Heart right ventricle (tissue), 16 donors: ENCODE data around the gene RFFL. TPM values are rescaled to one million over a fixed set of nuclear protein-coding genes. Genes with fewer than 3 reads are reported as not detected.

Experiments used
- ATAC-seq, 8 donors: fragments of 200-7000 bp; cut with Tn5 transposase; one replicate each; pipeline ENCODE4 v1.9.1; 2020; ENCODE audit warnings: mild to moderate bottlenecking in 8 of 8, moderate library complexity in 8 of 8, moderate number of reproducible peaks in 1 of 8
- DNase-seq, 2 donors: peaks; one replicate each; pipeline ENCODE4 v3.0.0-alpha.2; 2020
- H3K27ac ChIP-seq, 10 donors: fragments of 200-600 bp; sonication (generic) in 2 of 10; one replicate each; pipeline versions ENCODE4 v1.5.0 to v1.8.0; 2020 to 2022; ENCODE audit warnings: mild to moderate bottlenecking in 3 of 10
- H3K27me3 ChIP-seq, 7 donors: fragments of 200-600 bp; one replicate each; pipeline ENCODE4 v1.8.0; 2021 to 2022; ENCODE audit warnings: mild to moderate bottlenecking in 2 of 7
- H3K36me3 ChIP-seq, 9 donors: fragments of 200-600 bp; sonication (generic) in 1 of 9; one replicate each; pipeline versions ENCODE4 v1.5.0 to v1.8.0; 2020 to 2022; ENCODE audit warnings: mild to moderate bottlenecking in 2 of 9
- H3K4me1 ChIP-seq, 9 donors: fragments of 200-600 bp; sonication (generic) in 1 of 9; one replicate each; pipeline versions ENCODE4 v1.5.0 to v1.8.0; 2020 to 2022; ENCODE audit warnings: mild to moderate bottlenecking in 4 of 9
- H3K4me3 ChIP-seq, 10 donors: fragments of 200-600 bp; sonication (generic) in 2 of 10; one replicate each; pipeline versions ENCODE4 v1.5.0 to v1.8.0; 2020 to 2022; ENCODE audit warnings: mild to moderate bottlenecking in 7 of 10, moderate library complexity in 2 of 10
- H3K9me3 ChIP-seq, 11 donors: fragments of 200-600 bp in 10 of 11; sonication (generic) in 2 of 11; one replicate each; pipeline versions ENCODE4 v1.5.0 to v1.8.0; 2013 to 2022; ENCODE audit warnings: mild to moderate bottlenecking in 2 of 11, control low read depth in 1 of 11, moderate library complexity in 1 of 11
- WGBS, 2 donors: extraction: QIAGEN DNeasy Blood & Tissue Kit; methylation state at CpG; one replicate each; pipeline ENCODE4 v1.1.7; 2013; ENCODE audit warnings: inconsistent platforms in 1 of 2; 5-methylcytosine and 5-hydroxymethylcytosine counted together
- intact Hi-C, 10 donors: fragments of 100-400 bp; cut with DNase I; formaldehyde crosslinking; loops; one replicate each; pipeline versions ENCODE4 v1.11.1 to v1.14.2; 2022
- polyA plus RNA-seq, 2 donors: library from polyadenylated mRNA; stranded (reverse); fragments of 200-250 nt; gene quantifications; one replicate each; pipeline ENCODE4 v1.2.3, GENCODE V29; 2013
- total RNA-seq, 10 donors: library from RNA; stranded (reverse); fragmentation: NEBNext Ultra II Directional in 3 of 10; extraction: Animal tissue kit (Norgen Biotek cat#: 25700) in 3 of 10; gene quantifications; one replicate each; pipeline versions ENCODE4 v1.2.1 to v1.2.4, GENCODE V29; 2021 to 2023
- TF ChIP-seq, protein P1 (sequence below), 9 donors: fragments of 200-600 bp; sonication (generic) in 2 of 9; IDR thresholded peaks; one replicate each; pipeline versions ENCODE4 v1.5.0 to v1.8.0; 2021 to 2022; ENCODE audit warnings: antibody characterized with exemption in 9 of 9, mild to moderate bottlenecking in 5 of 9, moderate library complexity in 1 of 9
- donor health status: Arrhythmogenic right ventricular cardiomyopathy.
- donor health status: ischemic (EF 13 %, LVEDD 7.1; RV severe dilation, severe dysfunction).
- donor health status: healthy with polysubstance abuse.
- donor health status: DM: no; HTN: yes; CAD: no.
- donor health status: DM: no; HTN: no; CAD: no.
- donor health status: ischemic (EF 25% LVEDD 6.9; RV normal size, moderate dysfunction).
- donor health status: ischemic (EF 25% LVEDD 5.7; RV mildly dilated, moderate dysfunction).
- donor health status: healthy.
- donor health status: DM: yes; HTN: yes; CAD: no.
- donor health status: Ischemic cardiomyopathy.
- donor health status: ischemic (EF 35%, LVEDD 5.7; RV mildly dilated, moderate dysfunction).
- donor health status: nonischemic (EF 11% LVEDD 7.7; RV severe dilation, severe dysfunction).
- donor health status: DM: yes; HTN: yes; CAD: no.
- donor health status: PGD.
- donor health status: ischemic (EF 29% LVEDD 5.4; RV normal size, mild dysfunction).
- donor health status: nonischemic (EF 23%, LVEDD 6.1; RV moderate dilation, normal function).

Gene RFFL
- total and polyA plus RNA-seq, 12 donors: 2.3 to 19.3 (median 13.5) TPM

- intact Hi-C loops: no loop called here
- WGBS, 2 donors: 86 to 94% methylated on average over 2 of the region's 2 CpGs
- H3K9me3 ChIP-seq: no peaks in the 10 kb centered on the region
- no peak overlapping the region for H3K4me3 ChIP-seq
- no peak for ATAC-seq
- H3K4me1 ChIP-seq: peaks cover 0 to 53% (median 12%) of the 10 kb centered on the region in 9 donors
- H3K36me3 ChIP-seq: peaks cover 0 to 4% (median 0%) of the 10 kb centered on the region in 9 donors
- H3K27ac ChIP-seq: no peak overlapping the region
- TF ChIP-seq, protein P1, sequence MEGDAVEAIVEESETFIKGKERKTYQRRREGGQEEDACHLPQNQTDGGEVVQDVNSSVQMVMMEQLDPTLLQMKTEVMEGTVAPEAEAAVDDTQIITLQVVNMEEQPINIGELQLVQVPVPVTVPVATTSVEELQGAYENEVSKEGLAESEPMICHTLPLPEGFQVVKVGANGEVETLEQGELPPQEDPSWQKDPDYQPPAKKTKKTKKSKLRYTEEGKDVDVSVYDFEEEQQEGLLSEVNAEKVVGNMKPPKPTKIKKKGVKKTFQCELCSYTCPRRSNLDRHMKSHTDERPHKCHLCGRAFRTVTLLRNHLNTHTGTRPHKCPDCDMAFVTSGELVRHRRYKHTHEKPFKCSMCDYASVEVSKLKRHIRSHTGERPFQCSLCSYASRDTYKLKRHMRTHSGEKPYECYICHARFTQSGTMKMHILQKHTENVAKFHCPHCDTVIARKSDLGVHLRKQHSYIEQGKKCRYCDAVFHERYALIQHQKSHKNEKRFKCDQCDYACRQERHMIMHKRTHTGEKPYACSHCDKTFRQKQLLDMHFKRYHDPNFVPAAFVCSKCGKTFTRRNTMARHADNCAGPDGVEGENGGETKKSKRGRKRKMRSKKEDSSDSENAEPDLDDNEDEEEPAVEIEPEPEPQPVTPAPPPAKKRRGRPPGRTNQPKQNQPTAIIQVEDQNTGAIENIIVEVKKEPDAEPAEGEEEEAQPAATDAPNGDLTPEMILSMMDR (IDR thresholded peaks at IDR 0.05): no peak
- H3K27me3 ChIP-seq: no peaks in the 10 kb centered on the region
- no peak for DNase-seq
Observed at GRCh38 chr17:35068249-35068648, 4.7 kb upstream of the RFFL start.

DNA sequence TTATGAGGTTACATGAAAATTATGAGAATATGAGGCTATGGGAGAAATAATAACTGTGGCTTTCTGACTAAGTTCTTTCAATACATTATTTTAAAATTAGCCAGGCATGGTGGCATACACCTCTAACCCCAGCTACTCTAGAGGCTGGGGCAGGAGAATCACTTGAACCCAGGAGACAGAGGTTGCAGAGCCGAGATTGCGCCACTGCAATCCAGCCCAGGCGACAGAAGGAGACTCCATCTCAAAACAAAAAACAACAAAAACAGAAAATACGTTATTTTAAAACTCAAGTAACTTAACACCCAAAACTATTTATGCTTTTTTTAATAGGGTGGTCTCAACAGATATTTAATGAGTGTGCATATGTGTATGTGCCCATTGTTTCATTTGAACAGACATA, 2.4 kb upstream of the RFFL start:
- ATAC-seq (no peak), DNase-seq (no peak)
- intact Hi-C loops: no loop called here
- Histone ChIP-seq H3K4me1 (peaks cover 0 to 52% (median 12%) of the 10 kb centered on the region in 9 donors), H3K36me3 (peaks cover 0 to 7% (median 0%) of the 10 kb centered on the region in 9 donors), H3K4me3 (no peak overlapping the region), H3K27ac (no peak overlapping the region), H3K9me3 (no peaks in the 10 kb centered on the region), H3K27me3 (no peaks in the 10 kb centered on the region)
- TF ChIP-seq, protein P1 (IDR thresholded peaks at IDR 0.05): no peak
- 95 to 98% methylated on average over 4 of the region's 4 CpGs for WGBS, 2 donors

DNA sequence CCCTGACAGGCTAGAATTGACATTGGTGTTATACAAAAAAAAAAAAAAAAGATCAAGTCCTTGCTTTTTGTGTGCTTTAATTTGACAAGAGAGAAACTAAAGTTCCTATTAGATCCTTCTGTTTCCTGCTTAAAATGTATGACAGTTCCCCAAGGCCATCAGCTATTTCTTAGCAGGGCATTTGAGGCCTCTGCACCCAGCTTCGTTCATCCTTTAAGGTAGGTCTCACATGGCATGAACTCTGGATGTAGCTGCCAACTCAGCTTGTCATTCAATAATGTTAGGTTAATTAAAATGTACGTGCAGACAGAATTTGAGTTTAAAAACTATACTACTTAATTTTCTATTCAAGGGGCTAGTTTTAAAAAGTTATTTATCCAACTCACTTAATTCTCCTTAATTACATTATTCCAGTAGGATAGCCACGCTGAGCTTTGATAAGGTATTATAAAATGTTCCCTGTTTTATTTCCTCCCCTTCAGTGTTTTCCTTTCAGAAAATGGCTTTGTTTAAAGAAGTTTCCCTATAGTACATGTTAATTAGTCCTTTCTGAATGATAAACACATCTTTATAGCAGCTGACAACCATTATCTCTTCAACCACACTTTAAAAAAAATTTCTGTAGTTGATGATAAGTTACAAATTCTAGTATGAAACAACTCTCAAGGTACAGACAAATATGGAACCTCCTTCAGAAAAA, 1.2 kb upstream of the RFFL start:
- no peak for DNase-seq
- Histone ChIP-seq H3K27ac (peak overlapping the region in 6 of 10 donors; percentile 53 to 92 (median 74)), H3K36me3 (peaks cover 0 to 7% (median 0%) of the 10 kb centered on the region in 9 donors), H3K4me3 (no peak overlapping the region), H3K4me1 (peaks cover 0 to 51% (median 12%) of the 10 kb centered on the region in 9 donors), H3K27me3 (no peaks in the 10 kb centered on the region), H3K9me3 (no peaks in the 10 kb centered on the region)
- intact Hi-C loops: loop anchor here in 3 of 10 donors (5.0 kb wide), 1 partner anchor 42 kb away; no protein-coding TSS in a partner anchor
- TF ChIP-seq, protein P1 (IDR thresholded peaks at IDR 0.05): no peak
- 88 to 91% methylated on average over 3 of the region's 3 CpGs for WGBS, 2 donors
- no peak for ATAC-seq

DNA sequence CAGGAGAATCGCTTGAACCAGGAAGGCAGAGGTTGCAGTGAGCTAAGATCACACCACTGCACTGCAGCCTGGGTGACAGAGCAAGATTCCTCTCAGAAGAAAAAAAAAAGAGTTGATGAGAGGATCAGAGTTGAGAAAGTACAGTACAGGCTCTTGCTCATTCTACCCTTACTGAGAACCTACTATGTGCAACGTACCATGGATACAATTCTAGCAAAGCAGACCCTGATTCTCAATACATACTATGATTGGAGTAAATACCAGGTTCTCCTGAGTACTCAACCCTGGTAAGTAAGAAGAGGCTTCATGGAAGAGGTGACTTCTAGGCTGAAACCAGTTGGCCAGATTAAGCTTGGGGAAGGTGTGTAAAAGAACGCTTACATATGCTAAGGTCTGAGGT, 1.2 kb downstream of the RFFL start:
- TF ChIP-seq, protein P1 (IDR thresholded peaks at IDR 0.05): no peak
- Histone ChIP-seq H3K27me3 (no peaks in the 10 kb centered on the region), H3K9me3 (no peaks in the 10 kb centered on the region), H3K27ac (peak overlapping the region in 1 of 10 donors; percentile 92), H3K4me1 (peaks cover 0 to 38% (median 12%) of the 10 kb centered on the region in 9 donors), H3K36me3 (peaks cover 0 to 11% (median 0%) of the 10 kb centered on the region in 9 donors), H3K4me3 (no peak overlapping the region)
- WGBS, 2 donors: 92 to 93% methylated on average over 3 of the region's 3 CpGs
- no peak for ATAC-seq
- DNase-seq: no peak
- intact Hi-C loops: loop anchor here in 3 of 10 donors (5.0 kb wide), 1 partner anchor 40 kb away; no protein-coding TSS in a partner anchor
